ENCODE measurements around the gene CCDC187.

DNA sequence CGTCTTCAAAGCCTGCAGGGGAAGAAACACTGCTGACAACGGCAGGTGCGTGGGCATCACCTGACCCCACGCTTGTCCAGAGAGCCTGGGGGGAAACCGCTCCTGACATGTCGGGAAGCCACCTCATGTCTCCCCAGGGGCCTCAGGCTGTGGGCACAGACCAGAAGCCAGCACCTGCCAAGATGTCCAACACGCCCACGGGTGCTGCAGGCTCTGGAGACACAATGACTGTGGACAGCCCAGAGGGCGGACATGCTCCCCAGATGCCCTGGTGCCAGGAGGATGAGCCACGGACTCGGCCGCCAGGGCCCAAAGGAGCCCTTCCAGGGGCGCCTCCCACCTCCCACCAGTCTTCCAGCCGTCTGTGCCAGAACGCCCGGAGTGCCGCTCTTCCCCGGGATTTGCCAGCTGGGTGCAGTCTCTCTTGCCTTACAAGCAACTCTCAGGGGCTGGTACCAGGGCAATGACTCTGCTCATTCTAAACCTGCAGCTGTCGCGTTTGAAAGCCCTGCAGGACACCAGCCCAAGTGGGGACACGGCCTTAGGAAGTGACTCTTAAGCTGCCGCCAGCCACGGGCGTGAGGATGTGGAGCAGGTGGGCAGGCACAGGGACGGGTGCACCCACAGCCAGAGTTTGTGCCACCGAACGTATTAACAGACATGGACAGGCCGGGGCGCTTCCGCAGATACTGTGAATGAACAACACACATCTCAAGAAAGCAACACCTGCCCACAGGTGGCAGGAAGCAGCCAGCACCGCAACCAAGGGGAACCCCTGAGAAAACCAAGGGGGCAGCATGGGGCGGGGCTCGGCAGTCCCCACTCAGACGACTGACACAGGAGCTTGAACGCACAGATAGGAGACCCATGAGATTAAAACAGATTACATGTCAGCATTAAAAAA is 92.2 kb downstream of the CCDC187 start:
- TF ChIP-seq, protein P1, sequence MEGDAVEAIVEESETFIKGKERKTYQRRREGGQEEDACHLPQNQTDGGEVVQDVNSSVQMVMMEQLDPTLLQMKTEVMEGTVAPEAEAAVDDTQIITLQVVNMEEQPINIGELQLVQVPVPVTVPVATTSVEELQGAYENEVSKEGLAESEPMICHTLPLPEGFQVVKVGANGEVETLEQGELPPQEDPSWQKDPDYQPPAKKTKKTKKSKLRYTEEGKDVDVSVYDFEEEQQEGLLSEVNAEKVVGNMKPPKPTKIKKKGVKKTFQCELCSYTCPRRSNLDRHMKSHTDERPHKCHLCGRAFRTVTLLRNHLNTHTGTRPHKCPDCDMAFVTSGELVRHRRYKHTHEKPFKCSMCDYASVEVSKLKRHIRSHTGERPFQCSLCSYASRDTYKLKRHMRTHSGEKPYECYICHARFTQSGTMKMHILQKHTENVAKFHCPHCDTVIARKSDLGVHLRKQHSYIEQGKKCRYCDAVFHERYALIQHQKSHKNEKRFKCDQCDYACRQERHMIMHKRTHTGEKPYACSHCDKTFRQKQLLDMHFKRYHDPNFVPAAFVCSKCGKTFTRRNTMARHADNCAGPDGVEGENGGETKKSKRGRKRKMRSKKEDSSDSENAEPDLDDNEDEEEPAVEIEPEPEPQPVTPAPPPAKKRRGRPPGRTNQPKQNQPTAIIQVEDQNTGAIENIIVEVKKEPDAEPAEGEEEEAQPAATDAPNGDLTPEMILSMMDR (IDR thresholded peaks at IDR 0.05) = no peak
- TF ChIP-seq POLR2A (IDR thresholded peaks at IDR 0.05) = no peak

Measured in tibial nerve (tissue), 3 donors.